B cell (primary cell): ENCODE data around the gene NKG7. TPM values are rescaled to one million over a fixed set of nuclear protein-coding genes. Genes with fewer than 3 reads are reported as not detected.

Experiments used
- ATAC-seq: fragments of 200-7000 bp; cut with Tn5 transposase; one replicate; pipeline ENCODE4 v1.10.0; 2021; ENCODE audit warnings: low read depth, mild to moderate bottlenecking, moderate number of reproducible peaks, moderate library complexity
- CTCF ChIA-PET: fragments of 350-600 bp; sonication (Branson Sonifier 250); formaldehyde crosslinking; loops from one replicate; lab custom pipeline; 2021; ENCODE audit warnings: antibody characterized with exemption, inconsistent platforms; lab: Charles Lee
- POLR2A ChIA-PET: fragments of 350-600 bp; sonication (Branson Sonifier 250); formaldehyde crosslinking; loops from one replicate; lab custom pipeline; 2021; ENCODE audit warnings: antibody characterized with exemption; lab: Charles Lee
- DNase-seq: peaks from one replicate; pipeline ENCODE4 v3.0.0; 2013
- H2AFZ ChIP-seq: 2 replicates; pipeline ENCODE4 v1.6.1; 2012; ENCODE audit warnings: mild to moderate bottlenecking, low read depth, low read length; ENCODE audit not compliant: insufficient read depth, poor library complexity, severe bottlenecking
- H3K27ac ChIP-seq, 2 donors: 1 replicate in 1 of 2; 2 replicates in 1 of 2; pipeline ENCODE4 v1.5.1; 2012 to 2013; ENCODE audit warnings: low read length in 2 of 2, mild to moderate bottlenecking in 2 of 2, moderate library complexity in 1 of 2
- H3K27me3 ChIP-seq, 4 experiments: fragments of 200-600 bp in 1 of 4; sonication (generic) in 1 of 4; replicated peaks in 1 of 4; 1 replicate in 2 of 4; 2 replicates in 2 of 4; pipeline versions ENCODE4 v1.6.1 to v1.7.0; 2013 to 2016; ENCODE audit warnings: low read length in 3 of 4, mild to moderate bottlenecking in 2 of 4, mixed read lengths in 1 of 4, moderate library complexity in 1 of 4; ENCODE audit not compliant: insufficient read depth in 4 of 4, control insufficient read depth in 3 of 4; ENCODE audit errors: control extremely low read depth in 1 of 4
- H3K36me3 ChIP-seq, 2 experiments: replicated peaks in 1 of 2; 1 replicate in 1 of 2; 2 replicates in 1 of 2; pipeline versions ENCODE4 v1.6.1 to v1.7.1; 2013; ENCODE audit warnings: low read length in 1 of 2; ENCODE audit not compliant: insufficient read depth in 2 of 2, control insufficient read depth in 1 of 2; ENCODE audit errors: control extremely low read depth in 1 of 2, extremely low read depth in 1 of 2
- H3K4me1 ChIP-seq, 2 donors: fragments of 200-600 bp in 1 of 2; sonication (generic) in 1 of 2; 1 replicate in 1 of 2; 2 replicates in 1 of 2; pipeline versions ENCODE4 v1.5.1 to v1.6.1; 2013 to 2017; ENCODE audit warnings: low read length in 2 of 2; ENCODE audit not compliant: control insufficient read depth in 2 of 2, insufficient read depth in 2 of 2
- H3K4me2 ChIP-seq: replicated peaks from 2 replicates; pipeline ENCODE3; 2012; ENCODE audit warnings: mild to moderate bottlenecking, low read depth, low read length; ENCODE audit not compliant: poor library complexity, severe bottlenecking
- H3K4me3 ChIP-seq, 5 experiments: fragments of 200-600 bp in 1 of 5; sonication (generic) in 1 of 5; 1 replicate in 3 of 5; 2 replicates in 2 of 5; pipeline versions ENCODE4 v1.5.1 to v1.7.0; 2011 to 2016; ENCODE audit warnings: low read length in 4 of 5, mild to moderate bottlenecking in 4 of 5, low read depth in 2 of 5, control low read depth in 1 of 5, moderate library complexity in 1 of 5; ENCODE audit not compliant: insufficient read depth in 1 of 5; ENCODE audit errors: control extremely low read depth in 1 of 5, extremely low read depth in 1 of 5
- H3K79me2 ChIP-seq: fragments of 200-600 bp; sonication (generic); one replicate; pipeline ENCODE4 v1.6.0; 2016; ENCODE audit warnings: low read length; ENCODE audit not compliant: control insufficient read depth, insufficient read depth
- H3K9ac ChIP-seq: fragments of 200-600 bp; sonication (generic); 2 replicates; pipeline ENCODE4 v1.6.1; 2017; ENCODE audit warnings: mild to moderate bottlenecking, low read length, moderate library complexity
- H3K9me3 ChIP-seq, 3 donors: one replicate each; pipeline versions ENCODE4 v1.6.1 to v1.7.1; 2013; ENCODE audit warnings: low read length in 2 of 3; ENCODE audit not compliant: control insufficient read depth in 2 of 3, insufficient read depth in 1 of 3; ENCODE audit errors: control extremely low read depth in 1 of 3
- H4K20me1 ChIP-seq: 2 replicates; pipeline ENCODE4 v1.6.0; 2012; ENCODE audit warnings: mild to moderate bottlenecking, low read length; ENCODE audit not compliant: insufficient read depth, control insufficient read depth, poor library complexity, severe bottlenecking
- H3K27ac Mint-ChIP-seq: one replicate; pipeline ENCODE4 v1.8.0; 2021; ENCODE audit warnings: mixed read lengths
- H3K27me3 Mint-ChIP-seq: one replicate; pipeline ENCODE4 v1.8.0; 2021; ENCODE audit warnings: mixed read lengths
- H3K4me1 Mint-ChIP-seq: one replicate; pipeline ENCODE4 v1.8.0; 2021; ENCODE audit warnings: mixed read lengths
- H3K4me3 Mint-ChIP-seq: one replicate; pipeline ENCODE4 v1.8.0; 2021; ENCODE audit warnings: mixed read lengths
- H3K9me3 Mint-ChIP-seq: one replicate; pipeline ENCODE4 v1.8.0; 2022; ENCODE audit warnings: mixed read lengths; ENCODE audit not compliant: insufficient read depth
- EZH2 ChIP-seq: IDR thresholded peaks from 2 replicates; pipeline ENCODE4 v1.6.1; 2012; ENCODE audit warnings: borderline replicate concordance, low read depth, mild to moderate bottlenecking, moderate library complexity, low read length; ENCODE audit not compliant: insufficient read depth, poor library complexity, severe bottlenecking
- WGBS: methylation state at CpG from one replicate; pipeline ENCODE4 v1.1.5; 2013; ENCODE audit warnings: missing lambda C conversion rate; ENCODE audit not compliant: insufficient coverage; 5-methylcytosine and 5-hydroxymethylcytosine counted together
- intact Hi-C: fragments of 100-400 bp; cut with micrococcal nuclease; formaldehyde crosslinking; loops from one replicate; pipeline ENCODE4 v1.10.0; 2022
- polyA plus RNA-seq: library from polyadenylated mRNA; depleted of rRNA; stranded (reverse); fragments of >200 nt; gene quantifications from 2 replicates; pipeline ENCODE4 v1.2.3, GENCODE V29; 2012
- total RNA-seq, 2 donors: library from RNA; stranded (reverse); fragments of 120-200 nt in 1 of 2; gene quantifications; 1 replicate in 1 of 2; 2 replicates in 1 of 2; pipeline versions ENCODE4 v1.2.3 to v1.2.4, GENCODE V29; 2013 to 2022
- TF ChIP-seq, protein P1 (sequence below): fragments of 200-600 bp; IDR thresholded peaks from one replicate; pipeline ENCODE4 v1.8.0; 2022; ENCODE audit warnings: antibody characterized with exemption, mild to moderate bottlenecking

The NKG7 gene
- total and polyA plus RNA-seq, 2 donors (not counting 1 experiment from before 2014, with no cell fraction given) = 1.9 to 6.6 TPM

DNA sequence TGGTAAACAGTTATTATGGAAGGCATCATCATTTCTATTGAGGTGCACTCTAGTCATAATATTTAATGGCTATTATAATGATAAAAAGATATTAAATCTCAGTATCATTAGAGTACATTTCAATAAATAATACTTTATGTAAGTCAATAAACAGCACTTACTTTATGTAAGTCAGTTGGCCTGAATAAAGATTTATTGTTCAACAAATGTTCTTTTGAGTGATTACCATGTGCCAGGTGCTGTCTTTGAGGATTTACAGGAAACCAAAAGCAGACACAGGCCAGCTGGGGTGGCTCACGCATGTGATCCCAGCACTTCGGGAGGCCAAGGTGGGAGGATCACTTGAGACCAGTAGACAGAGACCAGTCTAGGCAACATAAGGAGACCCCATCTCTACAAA lies 5.0 kb upstream of the NKG7 start:
- Mint-ChIP-seq H3K4me3 (no peak overlapping the region), H3K4me1 (peaks cover 6% of the 10 kb centered on the region), H3K27ac (no peak overlapping the region), H3K9me3 (no peaks in the 10 kb centered on the region), H3K27me3 (no peaks in the 10 kb centered on the region)
- no peak for DNase-seq
- Histone ChIP-seq H3K4me1 (peaks cover 0 to 3% of the 10 kb centered on the region in 2 donors), H3K79me2 (no peaks in the 10 kb centered on the region), H3K27ac (no peak overlapping the region), H4K20me1 (no peaks in the 10 kb centered on the region), H3K27me3 (no peaks in the 10 kb centered on the region), H3K4me2 (no peak overlapping the region), H3K36me3 (no peaks in the 10 kb centered on the region), H3K9me3 (peaks cover 0 to 12% (median 3%) of the 10 kb centered on the region in 3 donors), H3K4me3 (no peak overlapping the region), H3K9ac (no peak overlapping the region), H2AFZ (no peak overlapping the region)
- ATAC-seq = no peak
- CTCF ChIA-PET = interaction anchor here (0.6 kb wide), 1 partner anchor 45 kb away, joined by 3 read pairs; no protein-coding TSS in a partner anchor
- TF ChIP-seq EZH2 = no peak
- TF ChIP-seq, protein P1, sequence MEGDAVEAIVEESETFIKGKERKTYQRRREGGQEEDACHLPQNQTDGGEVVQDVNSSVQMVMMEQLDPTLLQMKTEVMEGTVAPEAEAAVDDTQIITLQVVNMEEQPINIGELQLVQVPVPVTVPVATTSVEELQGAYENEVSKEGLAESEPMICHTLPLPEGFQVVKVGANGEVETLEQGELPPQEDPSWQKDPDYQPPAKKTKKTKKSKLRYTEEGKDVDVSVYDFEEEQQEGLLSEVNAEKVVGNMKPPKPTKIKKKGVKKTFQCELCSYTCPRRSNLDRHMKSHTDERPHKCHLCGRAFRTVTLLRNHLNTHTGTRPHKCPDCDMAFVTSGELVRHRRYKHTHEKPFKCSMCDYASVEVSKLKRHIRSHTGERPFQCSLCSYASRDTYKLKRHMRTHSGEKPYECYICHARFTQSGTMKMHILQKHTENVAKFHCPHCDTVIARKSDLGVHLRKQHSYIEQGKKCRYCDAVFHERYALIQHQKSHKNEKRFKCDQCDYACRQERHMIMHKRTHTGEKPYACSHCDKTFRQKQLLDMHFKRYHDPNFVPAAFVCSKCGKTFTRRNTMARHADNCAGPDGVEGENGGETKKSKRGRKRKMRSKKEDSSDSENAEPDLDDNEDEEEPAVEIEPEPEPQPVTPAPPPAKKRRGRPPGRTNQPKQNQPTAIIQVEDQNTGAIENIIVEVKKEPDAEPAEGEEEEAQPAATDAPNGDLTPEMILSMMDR = no peak
- POLR2A ChIA-PET = no interaction called here
- intact Hi-C loops = no loop called here
- 86% methylated on average over 1 of the region's 2 CpGs for WGBS

DNA sequence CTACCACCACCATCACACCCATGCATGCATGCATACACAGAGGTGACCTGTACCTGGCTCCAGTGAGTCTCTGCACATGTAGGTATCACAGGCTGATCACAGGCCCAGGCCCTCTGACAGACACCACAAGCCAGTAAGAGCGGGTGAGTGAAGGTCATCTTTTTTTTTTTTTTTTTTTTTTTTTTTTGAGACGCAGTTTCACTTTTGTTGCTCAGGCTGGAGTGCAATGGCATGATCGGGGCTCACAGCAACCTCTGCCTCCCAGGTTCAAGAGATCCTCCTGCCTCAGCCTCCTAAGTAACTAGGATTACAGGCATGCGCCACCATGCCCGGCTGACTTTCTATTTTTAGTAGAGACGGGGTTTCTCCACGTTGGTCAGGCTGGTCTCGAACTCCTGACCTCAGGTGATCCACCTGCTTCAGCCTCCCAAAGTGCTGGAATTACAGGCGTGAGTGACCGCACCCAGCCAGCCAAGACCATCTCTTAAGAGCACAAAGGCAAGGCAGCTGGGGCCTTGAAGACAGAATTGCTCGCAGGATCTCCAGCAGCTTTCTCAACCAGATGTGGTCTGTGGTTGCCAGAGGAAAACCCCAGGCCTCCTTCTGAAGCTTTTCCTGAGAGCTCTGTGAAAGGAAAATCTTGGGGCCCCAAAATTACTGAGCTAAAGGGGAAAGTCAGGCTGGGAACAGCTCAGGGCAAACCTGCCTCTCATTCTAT lies 3.2 kb upstream of the NKG7 start:
- ChIA-PET CTCF (interaction anchor here (0.8 kb wide), 1 partner anchor 23 kb away, joined by 3 read pairs; no protein-coding TSS in a partner anchor), POLR2A (no interaction called here)
- Histone ChIP-seq H3K4me3 (no peak overlapping the region), H3K27ac (no peak overlapping the region), H4K20me1 (no peaks in the 10 kb centered on the region), H3K36me3 (no peaks in the 10 kb centered on the region), H3K27me3 (no peaks in the 10 kb centered on the region), H3K9ac (no peak overlapping the region), H3K4me2 (no peak overlapping the region), H3K9me3 (no peaks in the 10 kb centered on the region), H3K4me1 (peaks cover 0 to 7% of the 10 kb centered on the region in 2 donors), H2AFZ (no peak overlapping the region), H3K79me2 (no peaks in the 10 kb centered on the region)
- no peak for ATAC-seq
- H3K4me3 Mint-ChIP-seq = no peak overlapping the region
- intact Hi-C loops = no loop called here
- H3K4me1 Mint-ChIP-seq = peaks cover 6% of the 10 kb centered on the region
- no peaks in the 10 kb centered on the region for H3K27me3 Mint-ChIP-seq
- DNase-seq = no peak
- no peaks in the 10 kb centered on the region for H3K9me3 Mint-ChIP-seq
- TF ChIP-seq EZH2 = no peak
- TF ChIP-seq, protein P1 = no peak
- H3K27ac Mint-ChIP-seq = no peak overlapping the region
- 30% methylated on average over 9 of the region's 11 CpGs for WGBS
